ENCODE data around the gene ABCC3. TPM values are rescaled to one million over a fixed set of nuclear protein-coding genes. Genes with fewer than 3 reads are reported as not detected.

ABCC3 gene
- total RNA-seq, 6 donors from 2014 or later = 34.2 to 268 (median 57.7) TPM

DNA sequence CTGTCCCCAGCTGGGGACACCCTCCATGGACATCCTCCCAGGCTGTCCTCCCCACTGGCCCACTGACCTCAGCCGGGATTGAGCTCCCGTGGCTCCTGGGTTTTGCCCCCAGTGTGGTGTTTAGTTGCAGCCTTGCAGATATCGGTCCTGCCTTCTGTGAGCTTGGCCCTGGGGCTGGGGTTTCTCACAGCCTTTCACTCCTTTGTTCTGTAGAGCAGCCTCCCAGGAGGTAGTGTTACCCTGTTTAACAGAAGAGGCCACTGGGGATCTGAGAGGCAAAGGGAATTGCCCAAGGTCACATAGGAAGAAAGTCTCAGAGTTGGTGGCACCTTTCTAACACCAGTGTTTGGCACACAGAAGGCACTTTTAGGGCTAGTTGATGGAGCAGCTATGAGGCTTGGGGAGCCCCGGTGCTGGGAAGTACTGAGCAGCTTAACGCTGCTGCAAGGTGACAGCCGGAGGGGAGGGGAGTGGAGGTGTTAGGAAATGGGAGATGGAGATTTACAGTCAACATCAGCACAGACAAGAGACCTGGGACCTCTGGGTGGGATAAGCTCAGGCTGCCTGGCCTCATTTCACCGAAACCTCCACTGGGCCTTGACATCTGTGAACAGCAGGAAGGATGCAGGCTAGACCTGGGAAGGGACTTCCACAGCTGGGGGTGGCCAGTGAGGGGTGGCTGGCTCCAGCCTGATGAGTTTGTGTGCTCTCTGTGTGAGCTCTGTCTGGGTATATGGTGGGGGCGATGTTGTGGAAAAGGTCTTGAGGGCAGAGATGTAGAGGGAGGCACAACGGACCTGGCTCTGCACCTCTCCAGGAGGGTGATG, 48.0 kb upstream of the ABCC3 start:
- no peak for DNase-seq
- Histone ChIP-seq H3K4me1 (peaks cover 15 to 20% (median 17%) of the 10 kb centered on the region in 4 donors), H3K27ac (no peak overlapping the region), H3K36me3 (no peaks in the 10 kb centered on the region), H3K9me3 (no peaks in the 10 kb centered on the region), H3K4me3 (no peak overlapping the region), H3K27me3 (no peaks in the 10 kb centered on the region)
- WGBS, 2 donors = 87 to 95% methylated on average over 6 to 9 of the region's 9 CpGs
- TF ChIP-seq, protein P1, sequence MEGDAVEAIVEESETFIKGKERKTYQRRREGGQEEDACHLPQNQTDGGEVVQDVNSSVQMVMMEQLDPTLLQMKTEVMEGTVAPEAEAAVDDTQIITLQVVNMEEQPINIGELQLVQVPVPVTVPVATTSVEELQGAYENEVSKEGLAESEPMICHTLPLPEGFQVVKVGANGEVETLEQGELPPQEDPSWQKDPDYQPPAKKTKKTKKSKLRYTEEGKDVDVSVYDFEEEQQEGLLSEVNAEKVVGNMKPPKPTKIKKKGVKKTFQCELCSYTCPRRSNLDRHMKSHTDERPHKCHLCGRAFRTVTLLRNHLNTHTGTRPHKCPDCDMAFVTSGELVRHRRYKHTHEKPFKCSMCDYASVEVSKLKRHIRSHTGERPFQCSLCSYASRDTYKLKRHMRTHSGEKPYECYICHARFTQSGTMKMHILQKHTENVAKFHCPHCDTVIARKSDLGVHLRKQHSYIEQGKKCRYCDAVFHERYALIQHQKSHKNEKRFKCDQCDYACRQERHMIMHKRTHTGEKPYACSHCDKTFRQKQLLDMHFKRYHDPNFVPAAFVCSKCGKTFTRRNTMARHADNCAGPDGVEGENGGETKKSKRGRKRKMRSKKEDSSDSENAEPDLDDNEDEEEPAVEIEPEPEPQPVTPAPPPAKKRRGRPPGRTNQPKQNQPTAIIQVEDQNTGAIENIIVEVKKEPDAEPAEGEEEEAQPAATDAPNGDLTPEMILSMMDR (IDR thresholded peaks at IDR 0.05) = no peak
- TF ChIP-seq EP300 (IDR thresholded peaks at IDR 0.05) = no peak
- TF ChIP-seq POLR2AphosphoS5 (IDR thresholded peaks at IDR 0.05) = no peak
- TF ChIP-seq POLR2A (IDR thresholded peaks at IDR 0.05) = no peak
- no peak for ATAC-seq (ENCODE audit: low FRiP score in 2 of 2)

DNA sequence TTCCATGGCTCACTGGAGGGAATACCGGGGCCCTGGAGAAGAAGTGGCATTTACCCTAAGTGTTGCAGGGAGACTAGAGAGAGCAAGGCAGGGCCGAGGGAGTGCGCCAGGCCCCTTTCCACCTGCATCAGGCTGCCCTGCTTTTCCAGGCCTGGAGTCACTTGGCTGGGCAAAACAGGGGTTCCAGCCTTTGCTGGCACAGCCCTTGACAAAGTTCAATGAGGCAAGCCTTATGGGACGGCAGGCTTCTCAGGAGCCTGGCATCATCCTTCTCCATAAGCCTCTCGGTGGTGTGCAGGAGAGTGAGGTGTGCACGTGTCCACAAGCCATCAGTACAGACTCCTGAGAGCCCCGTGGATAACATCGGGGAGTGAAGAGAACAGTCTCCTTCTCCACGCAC, 47.1 kb upstream of the ABCC3 start:
- WGBS, 2 donors = 83 to 90% methylated on average over 9 of the region's 9 CpGs
- Histone ChIP-seq H3K4me1 (peaks cover 15 to 20% (median 17%) of the 10 kb centered on the region in 4 donors), H3K9me3 (no peaks in the 10 kb centered on the region), H3K27me3 (no peaks in the 10 kb centered on the region), H3K4me3 (no peak overlapping the region), H3K36me3 (no peaks in the 10 kb centered on the region), H3K27ac (no peak overlapping the region)
- ATAC-seq (ENCODE audit: low FRiP score in 2 of 2) (no peak), DNase-seq (peak in 1 of 2 donors; percentile 22)
- no peak for TF ChIP-seq EP300 (IDR thresholded peaks at IDR 0.05)
- TF ChIP-seq, protein P1 (IDR thresholded peaks at IDR 0.05) = no peak
- no peak for TF ChIP-seq POLR2AphosphoS5 (IDR thresholded peaks at IDR 0.05)
- TF ChIP-seq POLR2A (IDR thresholded peaks at IDR 0.05) = no peak

DNA sequence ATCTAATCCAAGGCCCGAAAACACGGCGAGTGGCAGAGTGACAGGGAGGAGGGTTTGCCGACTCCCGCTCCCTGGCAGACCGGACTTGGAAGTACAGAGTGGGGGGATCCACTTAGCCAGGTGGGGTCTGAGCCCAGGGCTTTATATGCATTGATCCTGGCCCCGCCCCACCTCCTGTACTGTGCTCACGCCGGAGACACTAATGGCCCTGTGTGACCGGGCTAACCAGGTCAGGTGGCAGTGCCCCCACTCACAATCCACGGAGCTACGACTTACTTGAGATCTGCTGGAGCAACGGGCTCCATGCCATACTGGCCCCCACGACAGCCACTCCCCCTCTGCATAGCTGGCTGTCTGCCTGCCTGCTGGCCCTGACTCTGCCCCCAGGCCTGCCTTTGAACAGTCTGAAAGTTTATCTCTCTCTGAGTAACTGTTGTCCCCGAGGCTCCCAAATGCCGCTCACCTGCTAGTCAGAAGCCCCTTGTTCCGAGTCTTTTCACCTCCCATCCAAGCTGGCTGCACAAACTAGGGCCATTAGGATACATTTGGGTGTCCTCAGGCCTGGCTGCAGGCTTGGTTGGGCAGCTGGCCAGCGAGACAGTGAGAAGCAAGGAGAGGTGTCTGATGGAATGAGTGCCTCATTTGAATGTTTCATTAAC, 46.2 kb upstream of the ABCC3 start:
- ATAC-seq (ENCODE audit: low FRiP score in 2 of 2) = no peak
- H3K4me1 ChIP-seq = peaks cover 15 to 25% (median 18%) of the 10 kb centered on the region in 4 donors

DNA sequence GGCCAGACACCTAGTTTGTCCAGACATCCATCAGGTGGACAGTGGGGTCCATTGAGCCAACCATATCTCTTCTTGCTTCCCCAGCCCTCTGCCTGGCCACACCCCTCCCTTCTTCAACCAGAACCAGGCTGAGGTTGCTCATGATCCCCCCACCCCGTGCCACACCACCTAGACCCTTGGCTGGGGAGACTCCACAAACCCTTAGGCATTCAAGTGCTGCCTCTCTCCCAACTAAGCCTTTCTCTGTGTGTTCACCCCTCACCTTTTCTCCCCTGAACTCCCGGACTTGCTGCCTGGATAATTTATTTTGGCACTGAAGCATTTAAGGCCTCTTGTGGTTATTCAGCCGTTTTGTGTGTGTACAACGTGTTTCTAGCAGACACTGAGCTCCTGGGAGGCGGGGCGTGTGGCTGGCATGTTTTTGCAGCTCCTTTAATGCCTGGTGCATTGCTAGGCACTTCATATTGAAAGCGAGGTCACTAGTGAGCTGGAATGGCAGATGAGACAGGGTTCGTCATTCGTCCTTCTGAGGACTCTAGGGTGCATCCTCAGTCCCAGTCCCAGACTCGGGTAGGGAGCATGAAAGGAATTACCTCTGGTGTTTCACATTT, 45.5 kb upstream of the ABCC3 start:
- Histone ChIP-seq H3K27me3 (no peaks in the 10 kb centered on the region), H3K36me3 (no peaks in the 10 kb centered on the region), H3K27ac (no peak overlapping the region), H3K9me3 (no peaks in the 10 kb centered on the region), H3K4me1 (peaks cover 15 to 25% (median 18%) of the 10 kb centered on the region in 4 donors), H3K4me3 (no peak overlapping the region)
- WGBS, 2 donors = 47 to 63% methylated on average over 8 to 10 of the region's 10 CpGs
- TF ChIP-seq, protein P1 (IDR thresholded peaks at IDR 0.05) = no peak
- TF ChIP-seq EP300 (IDR thresholded peaks at IDR 0.05) (no peak), POLR2AphosphoS5 (IDR thresholded peaks at IDR 0.05) (no peak), POLR2A (IDR thresholded peaks at IDR 0.05) (no peak)
- DNase-seq = peak in 1 of 2 donors; percentile 27
- ATAC-seq (ENCODE audit: low FRiP score in 2 of 2) = no peak

More for the DNA sequence above, 46.2 kb upstream of the ABCC3 start:
- peak in 1 of 2 donors; percentile 33 for DNase-seq
- TF ChIP-seq POLR2A (IDR thresholded peaks at IDR 0.05) = no peak
- TF ChIP-seq POLR2AphosphoS5 (IDR thresholded peaks at IDR 0.05) = no peak
- no peaks in the 10 kb centered on the region for H3K27me3 ChIP-seq
- no peak overlapping the region for H3K4me3 ChIP-seq
- no peaks in the 10 kb centered on the region for H3K36me3 ChIP-seq
- 73% methylated on average over 18 of the region's 18 CpGs; no CpG with 5 or more reads in 1 of the 2 donors for WGBS, 2 donors
- H3K27ac ChIP-seq = no peak overlapping the region
- no peaks in the 10 kb centered on the region for H3K9me3 ChIP-seq

Data from upper lobe of left lung (tissue), 6 donors.